Activated naive CD4-positive, alpha-beta T cell treated with anti-CD3 and anti-CD28 coated beads for 36 hours (primary cell): ENCODE measurements around the gene PPP1R9B. TPM values are rescaled to one million over a fixed set of nuclear protein-coding genes. Genes with fewer than 3 reads are reported as not detected.

Experiments used
- CTCF ChIA-PET: fragments of 350-600 bp; sonication (Branson Sonifier 250); formaldehyde crosslinking; loops from one replicate; lab custom pipeline; 2021; ENCODE audit warnings: antibody characterized with exemption; lab: Charles Lee
- DNase-seq: peaks from one replicate; pipeline ENCODE4 v3.0.0-alpha.2; 2020
- H3K27ac Mint-ChIP-seq: one replicate; pipeline ENCODE4 v1.8.0; 2021; ENCODE audit warnings: mild to moderate bottlenecking, mixed read lengths
- H3K27me3 Mint-ChIP-seq: one replicate; pipeline ENCODE4 v1.8.0; 2021; ENCODE audit warnings: low read depth, mixed read lengths
- H3K36me3 Mint-ChIP-seq: one replicate; pipeline ENCODE4 v1.8.0; 2021; ENCODE audit warnings: low read depth, mixed read lengths
- H3K4me1 Mint-ChIP-seq: one replicate; pipeline ENCODE4 v1.8.0; 2021; ENCODE audit warnings: low read depth, mixed read lengths
- H3K4me3 Mint-ChIP-seq: one replicate; pipeline ENCODE4 v1.8.0; 2021; ENCODE audit warnings: mild to moderate bottlenecking, moderate library complexity, mixed read lengths
- H3K9me3 Mint-ChIP-seq: one replicate; pipeline ENCODE4 v1.8.0; 2021; ENCODE audit warnings: mixed read lengths
- intact Hi-C: fragments of 100-400 bp; cut with micrococcal nuclease; formaldehyde crosslinking; loops from one replicate; pipeline ENCODE4 v1.15.1; 2023
- total RNA-seq, 2 experiments: library from RNA; stranded (reverse); gene quantifications; one replicate each; pipeline ENCODE4 v1.2.3, GENCODE V29; 2021

PPP1R9B gene
- total RNA-seq, 2 experiments from 2014 or later, result 67.7 TPM

DNA sequence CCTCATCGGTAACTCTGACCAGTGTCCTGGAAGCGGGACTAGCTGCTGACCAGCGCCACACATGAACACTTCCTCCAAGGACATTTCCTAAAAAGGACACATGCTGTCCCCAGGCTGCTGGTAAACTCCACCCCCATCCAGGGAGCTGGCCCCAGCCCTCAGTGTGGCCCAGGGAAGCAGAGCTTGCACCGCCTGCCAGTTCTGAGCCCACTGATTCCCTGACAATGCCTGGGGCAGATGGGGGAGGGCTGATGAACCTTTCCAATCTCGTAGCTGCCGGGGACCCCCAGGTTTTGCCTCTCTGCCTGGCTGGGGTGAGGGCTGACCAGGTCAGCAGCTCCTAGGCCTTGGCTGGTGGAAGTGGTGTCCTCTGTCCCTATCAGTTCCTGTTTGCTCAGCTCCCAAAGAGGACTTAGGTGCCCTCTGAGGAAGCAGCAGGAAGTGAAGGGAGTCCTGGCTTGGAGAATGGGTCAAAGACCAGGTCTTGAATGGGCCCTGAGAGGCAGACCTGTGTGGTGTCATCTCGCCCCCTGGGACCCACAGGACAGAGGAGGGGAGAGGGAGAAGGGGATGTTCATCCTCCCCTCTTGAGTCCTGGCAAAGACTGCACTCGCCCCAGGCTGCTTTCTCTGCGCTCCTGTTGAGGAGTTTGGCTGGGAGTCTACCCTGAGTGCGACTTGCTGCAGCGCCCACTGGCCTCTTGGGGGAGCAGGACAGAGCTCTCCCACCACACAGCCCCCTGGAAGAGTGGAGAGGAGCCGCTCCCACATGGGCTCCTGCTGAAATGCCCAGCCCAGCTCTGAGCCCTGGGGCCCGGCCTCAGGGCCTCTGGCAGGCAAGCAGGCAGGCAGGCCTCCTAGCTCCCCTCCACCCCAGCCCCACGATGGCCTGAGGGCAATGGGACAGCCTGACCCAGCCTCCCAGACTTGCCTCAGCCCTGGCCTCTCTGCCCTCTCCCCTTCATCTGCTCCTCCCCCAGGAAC, 38.5 kb downstream of the PPP1R9B start:
- H3K4me3 Mint-ChIP-seq, result no peak overlapping the region
- peaks cover 4% of the 10 kb centered on the region for H3K4me1 Mint-ChIP-seq
- H3K27me3 Mint-ChIP-seq, result peaks cover 16% of the 10 kb centered on the region
- H3K36me3 Mint-ChIP-seq, result peaks cover 4% of the 10 kb centered on the region
- H3K9me3 Mint-ChIP-seq, result no peaks in the 10 kb centered on the region
- DNase-seq, result no peak
- CTCF ChIA-PET, result interaction anchor here (0.6 to 1.8 kb wide), 7 partner anchors 18 to 171 kb away, joined by 3 to 6 read pairs (median 3); no protein-coding TSS in a partner anchor
- no peak overlapping the region for H3K27ac Mint-ChIP-seq
- intact Hi-C loops, result no loop called here

GRCh38 chr17:50110591-50111349, 39.7 kb downstream of the PPP1R9B start:
- CTCF ChIA-PET, result interaction anchor here (0.9 to 1.8 kb wide), 4 partner anchors 17 to 172 kb away, joined by 3 to 6 read pairs (median 4); no protein-coding TSS in a partner anchor
- intact Hi-C loops, result no loop called here
- no peak for DNase-seq

GRCh38 chr17:50109785-50110184, 40.7 kb downstream of the PPP1R9B start:
- Mint-ChIP-seq H3K27me3 (no peaks in the 10 kb centered on the region), H3K9me3 (no peaks in the 10 kb centered on the region), H3K36me3 (peaks cover 4% of the 10 kb centered on the region), H3K27ac (no peak overlapping the region), H3K4me3 (no peak overlapping the region), H3K4me1 (no peaks in the 10 kb centered on the region)
- CTCF ChIA-PET, result interaction anchor here (0.7 to 2.7 kb wide), 2 partner anchors 15 to 318 kb away, joined by 3 to 12 read pairs; partner anchors contain the start of gene PDK2
- no peak for DNase-seq
- intact Hi-C loops, result no loop called here

More at GRCh38 chr17:50110591-50111349, 39.7 kb downstream of the PPP1R9B start:
- peaks cover 8% of the 10 kb centered on the region for H3K27me3 Mint-ChIP-seq
- peaks cover 4% of the 10 kb centered on the region for H3K36me3 Mint-ChIP-seq
- no peak overlapping the region for H3K4me3 Mint-ChIP-seq
- H3K9me3 Mint-ChIP-seq, result no peaks in the 10 kb centered on the region
- H3K4me1 Mint-ChIP-seq, result no peaks in the 10 kb centered on the region
- H3K27ac Mint-ChIP-seq, result no peak overlapping the region

DNA sequence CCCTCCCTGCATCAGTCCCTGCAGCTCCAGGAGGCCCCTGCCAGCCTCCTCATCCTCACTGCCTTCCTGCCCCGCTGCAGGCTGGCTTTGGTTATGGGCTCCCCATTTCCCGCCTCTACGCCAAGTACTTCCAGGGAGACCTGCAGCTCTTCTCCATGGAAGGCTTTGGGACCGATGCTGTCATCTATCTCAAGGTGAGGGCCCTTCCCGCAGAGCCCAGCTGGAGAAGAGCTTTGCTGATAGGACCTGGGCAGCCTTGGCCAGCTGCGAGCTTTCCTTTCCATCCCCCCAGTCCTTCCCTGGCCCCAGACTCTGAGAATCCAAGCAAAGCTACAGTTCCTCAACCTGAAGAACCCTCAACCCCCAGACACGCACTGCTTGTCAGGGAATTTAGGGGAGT, 41.3 kb downstream of the PPP1R9B start:
- CTCF ChIA-PET, result interaction anchor here (0.7 to 2.7 kb wide), 3 partner anchors 15 to 318 kb away, joined by 3 to 12 read pairs (median 7); partner anchors contain the start of gene PDK2
- Mint-ChIP-seq H3K27ac (no peak overlapping the region), H3K4me3 (no peak overlapping the region), H3K9me3 (no peaks in the 10 kb centered on the region), H3K4me1 (no peaks in the 10 kb centered on the region), H3K27me3 (no peaks in the 10 kb centered on the region), H3K36me3 (peaks cover 4% of the 10 kb centered on the region)
- intact Hi-C loops, result no loop called here
- no peak for DNase-seq

GRCh38 chr17:50108556-50108955, 41.9 kb downstream of the PPP1R9B start:
- no peak for DNase-seq
- CTCF ChIA-PET, result interaction anchor here (1.5 to 2.7 kb wide), 2 partner anchors 14 to 21 kb away, joined by 7 to 12 read pairs; partner anchors contain the start of gene PDK2
- H3K4me1 Mint-ChIP-seq, result no peaks in the 10 kb centered on the region
- no peaks in the 10 kb centered on the region for H3K9me3 Mint-ChIP-seq
- H3K36me3 Mint-ChIP-seq, result peaks cover 4% of the 10 kb centered on the region
- intact Hi-C loops, result no loop called here
- no peak overlapping the region for H3K4me3 Mint-ChIP-seq
- H3K27ac Mint-ChIP-seq, result no peak overlapping the region
- no peaks in the 10 kb centered on the region for H3K27me3 Mint-ChIP-seq

GRCh38 chr17:50107790-50108414, 42.6 kb downstream of the PPP1R9B start:
- H3K9me3 Mint-ChIP-seq, result no peaks in the 10 kb centered on the region
- intact Hi-C loops, result no loop called here
- DNase-seq, result no peak
- CTCF ChIA-PET, result interaction anchor here (0.7 to 2.7 kb wide), 4 partner anchors 8 to 109 kb away, joined by 3 to 12 read pairs (median 5); partner anchors contain the start of gene PDK2
- no peaks in the 10 kb centered on the region for H3K4me1 Mint-ChIP-seq
- H3K27ac Mint-ChIP-seq, result no peak overlapping the region
- no peaks in the 10 kb centered on the region for H3K27me3 Mint-ChIP-seq
- peaks cover 4% of the 10 kb centered on the region for H3K36me3 Mint-ChIP-seq
- no peak overlapping the region for H3K4me3 Mint-ChIP-seq

DNA sequence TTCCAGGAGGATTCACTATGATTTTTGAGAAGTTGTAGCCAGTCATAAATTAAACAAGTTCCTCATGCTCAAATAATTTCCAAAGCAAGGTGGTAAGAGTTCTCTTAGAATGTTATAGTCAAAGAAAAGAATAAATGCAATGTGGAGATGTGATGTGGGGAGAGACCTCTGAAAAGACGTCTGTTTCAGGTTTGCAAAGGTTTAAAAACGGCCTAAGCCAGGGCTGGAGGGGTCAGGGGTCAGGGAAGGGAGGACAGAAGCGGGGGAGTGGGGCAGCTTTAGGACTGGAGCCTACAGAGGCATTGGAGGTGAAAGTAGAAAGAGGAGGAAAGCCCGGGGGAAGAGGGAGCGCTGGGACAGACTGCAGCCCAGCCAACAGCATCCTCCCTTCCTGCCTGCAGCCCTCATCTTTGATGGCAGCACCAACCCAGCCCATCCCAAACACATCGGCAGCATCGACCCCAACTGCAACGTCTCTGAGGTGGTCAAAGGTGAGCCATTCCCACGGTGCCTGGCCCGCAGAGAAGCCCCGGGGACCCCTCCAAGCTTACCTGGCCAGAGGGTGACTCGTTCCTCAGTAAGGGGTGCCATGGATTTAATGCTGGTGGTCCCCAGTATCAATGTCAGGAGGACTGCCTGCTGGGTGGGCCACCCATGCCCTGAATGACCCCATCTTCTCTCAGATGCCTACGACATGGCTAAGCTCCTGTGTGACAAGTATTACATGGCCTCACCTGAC, 43.9 kb downstream of the PPP1R9B start:
- Mint-ChIP-seq H3K36me3 (peaks cover 4% of the 10 kb centered on the region), H3K27ac (no peak overlapping the region), H3K27me3 (no peaks in the 10 kb centered on the region), H3K4me3 (no peak overlapping the region), H3K9me3 (no peaks in the 10 kb centered on the region), H3K4me1 (no peaks in the 10 kb centered on the region)
- intact Hi-C loops, result no loop called here
- CTCF ChIA-PET, result interaction anchor here (0.9 kb wide), 1 partner anchor 9 kb away, joined by 3 read pairs; no protein-coding TSS in a partner anchor
- DNase-seq, result no peak

DNA sequence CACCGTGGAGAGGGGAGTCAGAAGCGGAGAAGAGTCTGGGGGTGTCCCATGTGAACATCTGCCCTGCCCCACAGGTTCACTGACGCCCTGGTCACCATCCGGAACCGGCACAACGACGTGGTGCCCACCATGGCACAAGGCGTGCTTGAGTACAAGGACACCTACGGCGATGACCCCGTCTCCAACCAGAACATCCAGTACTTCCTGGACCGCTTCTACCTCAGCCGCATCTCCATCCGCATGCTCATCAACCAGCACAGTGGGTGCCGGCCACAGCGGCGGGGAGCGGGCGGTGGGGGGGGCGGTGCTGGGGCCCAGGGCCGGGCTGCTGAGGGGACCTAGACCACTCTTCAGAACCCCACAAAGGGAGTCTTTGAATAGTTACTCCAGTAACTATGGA, 44.7 kb downstream of the PPP1R9B start:
- no peak for DNase-seq
- H3K27ac Mint-ChIP-seq, result no peak overlapping the region
- intact Hi-C loops, result no loop called here
- CTCF ChIA-PET, result no interaction called here
- no peak overlapping the region for H3K4me3 Mint-ChIP-seq
- no peaks in the 10 kb centered on the region for H3K9me3 Mint-ChIP-seq
- no peaks in the 10 kb centered on the region for H3K4me1 Mint-ChIP-seq
- H3K36me3 Mint-ChIP-seq, result peaks cover 4% of the 10 kb centered on the region
- H3K27me3 Mint-ChIP-seq, result no peaks in the 10 kb centered on the region

DNA sequence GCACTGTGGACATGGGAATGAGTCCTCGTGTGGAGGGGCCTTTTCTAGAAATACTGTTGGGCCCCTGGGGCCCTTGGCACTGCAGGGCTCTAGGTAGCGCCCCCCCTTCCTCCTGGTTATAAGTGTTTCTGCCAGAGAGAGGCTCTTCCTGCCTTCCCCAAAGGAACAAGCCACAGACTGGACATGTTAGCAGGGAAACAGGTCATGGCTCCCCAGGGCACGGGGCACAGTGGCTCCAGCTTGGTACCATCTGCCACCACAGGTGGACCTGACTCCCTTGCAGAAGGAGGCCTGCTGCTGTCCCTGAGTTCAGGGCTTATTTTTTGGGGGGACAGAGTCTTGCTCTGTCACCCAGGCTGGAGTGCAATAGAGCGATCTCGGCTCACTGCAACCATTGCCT, 46.5 kb downstream of the PPP1R9B start:
- H3K36me3 Mint-ChIP-seq, result peaks cover 3% of the 10 kb centered on the region
- CTCF ChIA-PET, result interaction anchor here (0.6 to 2.8 kb wide), 7 partner anchors 10 to 736 kb away, joined by 3 to 11 read pairs (median 4); partner anchors contain the start of gene PDK2
- no peak overlapping the region for H3K27ac Mint-ChIP-seq
- no peak for DNase-seq
- no peaks in the 10 kb centered on the region for H3K4me1 Mint-ChIP-seq
- intact Hi-C loops, result no loop called here
- H3K9me3 Mint-ChIP-seq, result no peaks in the 10 kb centered on the region
- no peak overlapping the region for H3K4me3 Mint-ChIP-seq
- no peaks in the 10 kb centered on the region for H3K27me3 Mint-ChIP-seq

DNA sequence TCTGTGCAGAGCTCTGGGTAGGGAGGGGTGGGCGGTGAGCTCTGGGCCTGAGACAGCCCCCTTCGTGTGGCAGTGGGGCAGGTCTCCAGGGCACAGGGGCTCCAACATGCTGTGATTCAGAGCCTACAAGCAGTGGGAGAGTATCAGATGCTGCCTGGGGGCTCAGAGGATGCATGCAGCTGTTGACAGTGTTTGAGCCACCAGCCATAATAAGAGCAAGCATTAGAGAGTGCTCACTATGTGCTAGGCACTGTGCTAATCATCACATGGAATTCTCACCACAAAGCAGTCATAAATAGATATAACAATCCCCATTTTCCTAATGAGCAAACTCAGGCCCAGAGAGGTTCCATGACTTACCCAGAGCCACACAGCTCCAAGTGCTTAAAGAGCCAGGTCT, 47.2 kb downstream of the PPP1R9B start:
- no peak overlapping the region for H3K4me3 Mint-ChIP-seq
- DNase-seq, result no peak
- no peaks in the 10 kb centered on the region for H3K9me3 Mint-ChIP-seq
- H3K27me3 Mint-ChIP-seq, result no peaks in the 10 kb centered on the region
- intact Hi-C loops, result no loop called here
- CTCF ChIA-PET, result interaction anchor here (1.1 to 2.8 kb wide), 5 partner anchors 9 to 17 kb away, joined by 3 to 11 read pairs (median 4); partner anchors contain the start of gene PDK2
- H3K4me1 Mint-ChIP-seq, result no peaks in the 10 kb centered on the region
- H3K27ac Mint-ChIP-seq, result no peak overlapping the region
- no peaks in the 10 kb centered on the region for H3K36me3 Mint-ChIP-seq
